Keratinocyte (primary cell): Measurements from ENCODE around the gene GZF1. TPM values are rescaled to one million over a fixed set of nuclear protein-coding genes. Genes with fewer than 3 reads are reported as not detected.
"Not testable (repeated sequence)": the region's sequence is repeated elsewhere in the genome, so short reads cannot be mapped to it uniquely, and the experiment has no call there.

Experiments used
- DNase-seq: peaks from one replicate; pipeline ENCODE4 v3.0.0-alpha.2; 2011; ENCODE audit warnings: low read depth, missing footprints, low spot score
- FAIRE-seq: peaks from 2 replicates; lab custom pipeline; 2011; peaks lifted over from hg19 to GRCh38; lab: Jason Lieb, UNC
- H2AFZ ChIP-seq: 2 replicates; pipeline ENCODE4 v1.6.0; 2012; ENCODE audit warnings: low read length, control low read depth, inconsistent platforms; ENCODE audit not compliant: control insufficient read depth
- H3K27ac ChIP-seq: 2 replicates; pipeline ENCODE4 v1.5.1; 2011; ENCODE audit warnings: low read length; ENCODE audit not compliant: control insufficient read depth, insufficient read depth
- H3K27me3 ChIP-seq: 3 replicates; pipeline ENCODE4 v1.6.0; 2011; ENCODE audit warnings: low read length; ENCODE audit not compliant: control insufficient read depth, insufficient read depth; ENCODE audit errors: extremely low read depth
- H3K36me3 ChIP-seq, 2 experiments: 2 replicates in 1 of 2; 3 replicates in 1 of 2; pipeline ENCODE4 v1.5.1; 2011; ENCODE audit warnings: low read length in 2 of 2, mild to moderate bottlenecking in 1 of 2; ENCODE audit not compliant: control insufficient read depth in 2 of 2, insufficient read depth in 2 of 2; ENCODE audit errors: extremely low read depth in 1 of 2
- H3K4me1 ChIP-seq: 3 replicates; pipeline ENCODE4 v1.5.1; 2011; ENCODE audit warnings: low read length; ENCODE audit not compliant: control insufficient read depth, insufficient read depth; ENCODE audit errors: extremely low read depth
- H3K4me2 ChIP-seq: 3 replicates; pipeline ENCODE4 v1.6.0; 2011; ENCODE audit warnings: low read depth, low read length; ENCODE audit not compliant: control insufficient read depth, insufficient read depth; ENCODE audit errors: extremely low read depth
- H3K4me3 ChIP-seq, 3 experiments: fragments of 200-600 bp in 1 of 3; sonication (generic) in 1 of 3; 2 replicates in 2 of 3; 3 replicates in 1 of 3; pipeline ENCODE4 v1.5.1; 2011 to 2016; ENCODE audit warnings: low read length in 3 of 3, mild to moderate bottlenecking in 3 of 3, control low read depth in 2 of 3, inconsistent platforms in 1 of 3, low read depth in 1 of 3, mixed read lengths in 1 of 3, mixed run types in 1 of 3, moderate library complexity in 1 of 3; ENCODE audit not compliant: control insufficient read depth in 2 of 3, insufficient read depth in 2 of 3; ENCODE audit errors: extremely low read depth in 1 of 3
- H3K79me2 ChIP-seq: 2 replicates; pipeline ENCODE4 v1.6.0; 2012; ENCODE audit warnings: low read length; ENCODE audit not compliant: control insufficient read depth, insufficient read depth
- H3K9ac ChIP-seq: 3 replicates; pipeline ENCODE4 v1.6.0; 2011; ENCODE audit warnings: low read length; ENCODE audit not compliant: control insufficient read depth, insufficient read depth; ENCODE audit errors: extremely low read depth
- H3K9me1 ChIP-seq: 3 replicates; pipeline ENCODE4 v1.6.0; 2011; ENCODE audit warnings: low read length; ENCODE audit not compliant: control insufficient read depth, insufficient read depth; ENCODE audit errors: extremely low read depth
- H3K9me3 ChIP-seq: 2 replicates; pipeline ENCODE4 v1.5.1; 2012; ENCODE audit warnings: low read depth, low read length; ENCODE audit not compliant: control insufficient read depth
- H4K20me1 ChIP-seq: 3 replicates; pipeline ENCODE4 v1.6.0; 2011; ENCODE audit warnings: low read length; ENCODE audit not compliant: control insufficient read depth, insufficient read depth; ENCODE audit errors: extremely low read depth
- CTCF ChIP-seq, 3 experiments: IDR thresholded peaks in 1 of 3; conservative IDR thresholded peaks in 1 of 3; optimal IDR thresholded peaks in 1 of 3; 2 replicates in 2 of 3; 3 replicates in 1 of 3; pipeline versions ENCODE3 to v1.5.1; 2011; ENCODE audit warnings: low read length in 3 of 3, mild to moderate bottlenecking in 3 of 3, moderate library complexity in 2 of 3, control low read depth in 1 of 3, inconsistent platforms in 1 of 3; ENCODE audit not compliant: insufficient read depth in 2 of 3; ENCODE audit errors: extremely low read depth in 1 of 3
- EZH2 ChIP-seq: IDR thresholded peaks from one replicate; pipeline ENCODE4 v1.6.1; 2012; ENCODE audit warnings: inconsistent platforms, mild to moderate bottlenecking, low read length, moderate library complexity
- dilution Hi-C: fragments of 300-500 bp; cut with MboI; formaldehyde crosslinking; loops from one replicate; pipeline ENCODE4 v1.7.0; 2020; ENCODE audit warnings: low sequenced_read_pairs; ENCODE audit not compliant: extremely low pct_ligation_motif_present
- polyA plus RNA-seq, 5 experiments: library from polyadenylated mRNA; depleted of rRNA in 3 of 5; stranded (reverse) in 3 of 5; stranded (forward) in 1 of 5; unstranded in 1 of 5; fragments of >200 nt; gene quantifications; 1 replicate in 1 of 5; 2 replicates in 3 of 5; 3 replicates in 1 of 5; pipeline versions ENCODE4 v1.2.1 to v1.2.3, GENCODE V29; 2011 to 2012; ENCODE audit warnings: missing spikeins in 2 of 5, low read depth in 1 of 5, low replicate concordance in 1 of 5

GZF1 gene
- polyA plus RNA-seq, 1 donor (not counting 4 experiments of a cell fraction or from before 2014, with no cell fraction given): 11.7 TPM

- FAIRE-seq: no peak
- no peaks in the 10 kb centered on the region for H3K36me3 ChIP-seq
Observed at GRCh38 chr20:23347791-23348190, 14.2 kb upstream of the GZF1 start.

GRCh38 chr20:23348510-23348909, 13.5 kb upstream of the GZF1 start:
- H4K20me1 ChIP-seq, H3K27me3 ChIP-seq, H3K9me3 ChIP-seq, H3K36me3 ChIP-seq, H3K4me3 ChIP-seq, DNase-seq, H3K9ac ChIP-seq, H3K4me2 ChIP-seq, H3K27ac ChIP-seq, H3K9me1 ChIP-seq, dilution Hi-C loops, H2AFZ ChIP-seq, FAIRE-seq: not testable (repeated sequence)
- Histone ChIP-seq H3K4me1 (peaks cover 12% of the 10 kb centered on the region), H3K79me2 (peaks cover 29% of the 10 kb centered on the region)

More at GRCh38 chr20:23347791-23348190, 14.2 kb upstream of the GZF1 start:
- DNase-seq: no peak
- Histone ChIP-seq H2AFZ (no peak overlapping the region), H4K20me1 (peaks cover 3% of the 10 kb centered on the region), H3K4me3 (no peak overlapping the region), H3K9ac (no peak overlapping the region), H3K79me2 (peaks cover 22% of the 10 kb centered on the region), H3K9me3 (no peaks in the 10 kb centered on the region), H3K4me1 (peaks cover 12% of the 10 kb centered on the region), H3K4me2 (no peak overlapping the region), H3K27ac (no peak overlapping the region), H3K27me3 (no peaks in the 10 kb centered on the region), H3K9me1 (no peaks in the 10 kb centered on the region)
- dilution Hi-C loops: no loop called here
- TF ChIP-seq EZH2 (no peak), CTCF (optimal IDR thresholded peaks at IDR 0.05 in 1 of 3, IDR thresholded peaks at IDR 0.05 in 1 of 3, conservative IDR thresholded peaks at IDR 0.05 in 1 of 3; ENCODE audit: extremely low read depth in 1 of 3, insufficient read depth in 2 of 3, low read length in 3 of 3) (no peak)
